Measurements from ENCODE around the gene PDE4B. TPM values are rescaled to one million over a fixed set of nuclear protein-coding genes. Genes with fewer than 3 reads are reported as not detected.
A peak's percentile ranks its signal among the peaks of the same experiment; 100 is the strongest.

PDE4B gene
- total RNA-seq, 1 experiment from 2014 or later, result 9.0 TPM

DNA sequence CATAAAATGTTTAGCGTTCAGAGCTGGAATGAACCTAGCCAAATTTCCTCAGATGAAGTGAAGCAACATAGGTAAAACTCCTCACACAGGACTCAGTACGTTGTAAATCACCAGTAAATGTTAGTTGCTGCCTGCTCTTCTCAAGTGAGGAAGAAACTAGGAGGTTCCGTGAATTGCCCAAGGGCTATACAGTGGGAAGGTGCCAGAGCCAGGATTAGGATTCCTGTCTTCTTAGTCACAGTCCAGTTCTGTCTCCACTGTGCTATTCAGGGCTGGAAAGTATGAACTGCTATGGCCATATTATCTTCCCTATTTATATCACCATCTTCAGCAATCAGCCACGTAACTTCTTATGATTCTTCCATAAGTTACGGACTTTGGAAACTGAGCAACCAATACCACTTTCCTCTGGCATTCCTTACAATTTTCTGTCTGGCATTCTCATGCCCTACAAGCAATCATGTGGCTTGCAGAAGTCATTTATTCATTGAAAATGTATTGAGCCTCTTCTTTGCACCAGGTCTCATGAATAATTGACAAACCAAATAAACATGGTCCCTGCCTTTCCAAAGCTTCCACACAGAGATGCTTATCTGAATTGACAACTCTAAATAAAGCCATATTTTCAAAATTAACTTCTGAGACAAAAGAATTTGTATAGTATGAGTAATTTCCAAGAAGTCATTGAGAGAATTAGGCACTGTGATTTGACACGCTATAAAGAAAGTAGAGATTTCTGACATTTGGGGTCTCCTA is 469.7 kb downstream of the PDE4B start:
- peak; percentile 97 for DNase-seq (ENCODE audit: low read depth)

- DNase-seq (ENCODE audit: low read depth), result no peak
Measured at GRCh38 chr1:66265268-66265667, 472.6 kb downstream of the PDE4B start.

- DNase-seq (ENCODE audit: low read depth), result peak; percentile 47
Measured at GRCh38 chr1:66265796-66266195, 473.1 kb downstream of the PDE4B start.

- peak; percentile 48 for DNase-seq (ENCODE audit: low read depth)
Measured at GRCh38 chr1:66266350-66266749, 473.7 kb downstream of the PDE4B start.

GRCh38 chr1:66266756-66267155 is 474.1 kb downstream of the PDE4B start:
- no peak for DNase-seq (ENCODE audit: low read depth)

DNA sequence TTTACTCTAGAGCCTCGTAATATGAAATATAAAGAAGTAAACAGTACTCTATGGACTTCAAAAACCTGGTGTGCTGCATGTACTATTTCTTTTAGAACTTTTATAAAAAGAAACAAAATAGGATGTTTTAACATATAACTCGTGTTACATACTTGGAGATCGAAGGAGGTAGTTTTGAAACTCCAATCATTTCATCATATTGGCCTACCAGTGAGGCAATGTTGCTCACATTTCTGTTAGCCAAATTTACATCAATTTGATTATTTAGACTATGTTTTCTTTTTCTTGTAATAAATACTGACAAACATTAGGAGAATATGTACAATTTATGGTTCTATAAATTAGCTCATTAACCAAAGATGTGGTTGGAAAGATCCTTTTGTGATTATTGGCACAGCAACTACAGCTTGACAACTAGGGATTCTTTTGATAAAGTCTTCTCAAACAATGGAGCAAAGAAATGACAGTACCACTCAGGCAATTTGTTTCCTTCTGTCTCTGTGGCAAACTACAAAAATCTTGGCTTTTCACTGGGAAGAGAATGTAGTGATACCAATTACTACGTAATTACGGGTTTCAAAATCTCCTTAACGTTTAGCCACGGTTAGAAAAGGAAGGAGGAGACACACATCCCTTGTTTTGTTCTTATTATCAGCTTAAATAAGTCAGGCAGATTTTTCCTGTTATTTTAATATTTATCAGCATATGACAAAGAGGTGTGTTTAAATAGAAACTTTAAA is 474.7 kb downstream of the PDE4B start:
- DNase-seq (ENCODE audit: low read depth), result no peak

DNA sequence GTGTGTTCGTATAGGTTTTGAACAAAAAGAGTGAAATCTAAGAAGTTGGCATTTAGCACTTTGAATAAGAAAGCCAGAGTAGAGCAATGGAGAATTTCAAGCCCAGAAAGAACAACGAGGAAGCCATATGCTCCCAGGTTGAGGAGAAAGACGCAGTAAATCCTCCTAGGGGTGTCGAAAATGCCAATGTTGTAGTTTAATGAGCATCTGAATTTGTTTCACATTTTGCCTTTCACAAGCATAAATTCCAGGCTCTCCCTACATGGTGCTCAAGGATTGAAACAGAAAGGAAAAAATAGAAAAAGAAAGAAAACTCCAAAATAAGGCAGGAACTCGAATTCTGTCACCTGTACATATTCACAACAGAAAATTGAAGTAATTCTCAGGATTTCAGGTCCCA is 476.5 kb downstream of the PDE4B start:
- no peak for DNase-seq (ENCODE audit: low read depth)

- DNase-seq (ENCODE audit: low read depth), result no peak
Measured at GRCh38 chr1:66270119-66270812, 477.6 kb downstream of the PDE4B start.

DNA sequence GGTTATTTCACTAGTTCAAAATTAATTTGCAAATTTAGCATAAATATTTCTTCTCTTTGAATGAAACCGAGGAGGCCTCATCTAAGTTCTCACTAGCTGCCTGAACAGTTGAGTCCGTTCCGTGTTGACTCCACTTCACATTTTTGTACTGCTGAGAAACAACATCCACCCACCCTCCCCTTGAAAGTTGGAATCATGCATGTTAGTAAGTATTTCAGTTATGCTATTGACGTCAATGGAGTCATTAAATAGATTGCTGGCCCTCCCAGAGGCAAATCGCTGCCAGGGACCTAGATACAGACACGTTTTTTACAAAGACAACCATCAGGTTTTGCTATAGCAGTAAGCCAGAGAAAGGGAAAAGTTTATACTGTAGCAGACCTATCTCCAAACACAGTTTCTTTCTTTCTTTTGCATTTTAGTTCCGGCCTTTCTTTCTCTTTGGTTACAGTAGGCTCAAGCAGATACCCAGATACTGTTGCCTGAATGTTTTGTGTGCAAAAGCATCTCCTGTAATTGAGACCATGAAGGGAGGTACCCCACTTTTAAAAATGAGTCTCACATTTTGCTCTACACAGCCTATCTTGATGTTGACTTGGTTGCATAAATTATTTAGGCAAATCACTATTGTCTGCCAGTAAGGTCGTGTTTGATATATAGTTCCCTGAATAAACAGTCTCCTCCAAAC is 478.7 kb downstream of the PDE4B start:
- DNase-seq (ENCODE audit: low read depth), result peak; percentile 97

GRCh38 chr1:66271904-66272254 is 479.2 kb downstream of the PDE4B start:
- DNase-seq (ENCODE audit: low read depth), result peak; percentile 68

GRCh38 chr1:66273656-66274055 is 481.0 kb downstream of the PDE4B start:
- DNase-seq (ENCODE audit: low read depth), result no peak

DNA sequence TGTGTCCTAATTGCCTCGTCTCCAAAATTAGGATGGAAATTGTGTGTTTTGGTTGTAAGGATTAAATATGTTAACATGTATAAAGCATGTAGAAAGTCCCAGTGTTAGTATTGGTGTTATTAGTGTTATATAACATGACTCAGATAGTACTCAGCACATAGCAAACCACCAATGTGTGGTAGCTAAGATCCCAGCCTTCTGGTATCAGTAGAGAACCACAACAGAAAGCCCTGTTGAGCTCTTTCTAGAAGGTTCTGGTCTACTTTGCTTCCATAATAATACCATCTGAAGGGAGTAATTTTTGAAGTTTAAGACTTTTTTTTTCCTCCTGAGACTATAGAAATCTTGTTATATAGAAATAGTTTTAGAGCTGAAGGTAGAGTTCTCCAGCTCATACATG is 481.9 kb downstream of the PDE4B start:
- peak; percentile 53 for DNase-seq (ENCODE audit: low read depth)

GRCh38 chr1:66275083-66275482 is 482.4 kb downstream of the PDE4B start:
- DNase-seq (ENCODE audit: low read depth), result no peak

DNA sequence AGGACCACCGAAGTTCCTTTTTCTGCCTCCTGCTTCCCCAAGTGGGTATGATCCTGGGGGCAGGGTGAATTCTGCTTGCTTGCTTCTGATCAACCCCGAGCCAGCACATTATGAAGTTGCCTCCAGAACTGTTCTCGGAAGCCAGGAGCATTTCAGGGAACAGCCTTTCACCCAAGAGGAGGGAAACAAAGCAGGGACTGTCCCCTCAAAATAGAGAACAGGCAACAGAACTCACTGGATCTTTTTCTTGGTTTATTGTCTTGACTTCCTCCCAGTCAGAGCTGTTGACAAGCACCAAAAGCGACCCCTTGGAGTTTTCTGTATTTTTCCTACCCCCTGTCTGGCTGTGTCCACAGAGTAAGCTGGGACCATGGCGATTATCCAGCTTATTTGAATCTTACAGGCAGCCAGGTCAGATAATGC is 482.9 kb downstream of the PDE4B start:
- DNase-seq (ENCODE audit: low read depth), result no peak

DNA sequence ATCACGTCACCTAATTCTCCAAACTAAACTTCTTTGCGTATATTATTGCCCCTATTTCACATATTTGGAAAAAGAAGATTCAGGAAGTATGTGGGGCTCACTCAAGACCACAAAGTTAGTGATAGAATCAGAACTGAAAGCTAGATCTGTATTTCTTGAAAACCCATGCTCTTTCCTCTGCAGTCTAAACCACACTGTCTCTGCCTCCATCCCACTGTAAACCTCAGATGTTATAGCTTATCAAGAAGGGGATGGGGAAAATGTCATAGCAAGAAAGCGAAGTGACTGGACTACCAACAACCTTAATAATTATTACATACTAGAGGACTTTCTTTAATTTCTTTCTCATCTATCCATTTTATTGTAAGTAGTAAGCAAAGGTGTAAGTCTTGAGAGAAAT is 483.5 kb downstream of the PDE4B start:
- DNase-seq (ENCODE audit: low read depth), result no peak

DNA sequence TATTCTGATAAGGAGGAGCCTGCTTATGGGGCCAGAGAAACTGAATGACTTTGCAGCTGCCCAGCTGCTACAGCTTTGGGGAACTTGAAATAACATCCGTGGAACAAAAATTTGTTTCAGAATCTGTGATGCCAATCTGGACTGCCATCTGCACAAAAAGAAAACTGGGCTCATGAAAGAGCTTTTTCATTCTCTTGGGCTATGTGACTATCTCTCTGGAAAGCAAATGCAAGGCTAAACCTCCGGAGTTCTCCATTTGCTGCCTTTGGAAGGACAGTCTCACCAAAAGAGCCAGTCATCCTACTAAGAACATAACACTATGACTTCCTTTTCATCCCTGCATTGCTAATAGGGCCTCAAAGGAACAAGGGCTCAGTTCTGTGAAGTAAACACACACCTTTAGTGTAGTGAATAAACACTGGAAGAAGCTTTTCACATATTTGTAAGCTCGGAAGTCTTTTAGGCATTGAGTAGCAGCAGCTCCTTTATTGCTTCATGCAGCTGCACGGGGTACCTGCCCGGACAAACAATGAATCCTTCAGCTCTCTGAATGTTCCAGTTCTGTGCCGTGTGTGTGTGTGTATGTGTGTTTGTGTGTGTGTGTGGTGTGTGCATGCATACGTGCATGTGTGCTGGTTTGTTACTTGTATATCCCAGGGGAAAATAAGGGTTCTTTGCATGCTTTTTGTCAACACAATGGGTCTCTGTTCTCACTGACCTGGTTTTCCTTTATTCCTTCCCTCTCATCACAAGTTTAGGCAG is 485.7 kb downstream of the PDE4B start:
- peak; percentile 51 for DNase-seq (ENCODE audit: low read depth)

GRCh38 chr1:66281808-66282207 is 489.1 kb downstream of the PDE4B start:
- no peak for DNase-seq (ENCODE audit: low read depth)

DNA sequence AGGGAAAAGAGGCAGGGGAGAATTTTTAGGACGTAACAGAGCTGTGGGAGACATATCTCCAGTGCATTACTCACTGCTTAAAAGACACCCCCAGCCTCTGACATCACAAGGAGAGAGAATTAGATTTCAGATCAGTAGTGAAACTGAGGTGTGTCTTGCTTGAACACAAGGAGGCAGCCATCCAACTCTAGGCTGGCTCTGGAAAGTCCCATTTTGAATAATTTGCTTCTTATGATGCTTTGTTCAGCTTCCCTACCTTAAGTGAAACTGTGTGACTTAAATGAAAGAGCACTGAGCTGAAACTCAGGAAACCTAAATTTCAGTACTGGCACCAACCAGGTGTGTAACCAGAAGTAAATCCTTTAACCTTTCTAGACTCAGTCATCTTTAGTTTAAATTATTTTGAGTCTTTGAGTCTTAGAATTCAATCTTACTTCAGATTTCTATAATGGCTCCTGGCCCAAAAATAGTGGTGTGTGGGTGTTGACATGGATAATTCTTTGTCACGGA is 489.7 kb downstream of the PDE4B start:
- DNase-seq (ENCODE audit: low read depth), result peak; percentile 81

- DNase-seq (ENCODE audit: low read depth), result no peak
Measured at GRCh38 chr1:66282891-66283621, 490.4 kb downstream of the PDE4B start.

GRCh38 chr1:66283622-66284041 is 490.9 kb downstream of the PDE4B start:
- DNase-seq (ENCODE audit: low read depth), result peak; percentile 67

Data from RPMI7951 (cell line).